CD4-positive, alpha-beta T cell treated with Interleukin-6 for 4 hours (primary cell): ENCODE measurements around the gene ST8SIA5.

ENCODE experiments used
- DNase-seq: peaks from one replicate; pipeline ENCODE4 v3.0.0-alpha.2; 2020; ENCODE audit warnings: mixed read lengths

The ST8SIA5 gene

GRCh38 chr18:46738491-46738890 is 18.4 kb downstream of the ST8SIA5 start:
- DNase-seq, result no peak

- DNase-seq, result no peak
These were observed 20.1 kb downstream of the ST8SIA5 start for GRCh38 chr18:46736736-46737135.

- DNase-seq, result no peak
These were observed 20.7 kb downstream of the ST8SIA5 start for GRCh38 chr18:46736135-46736534.

- DNase-seq, result no peak
These were observed 21.9 kb downstream of the ST8SIA5 start for GRCh38 chr18:46734981-46735380.

- DNase-seq, result no peak
These were observed 23.0 kb downstream of the ST8SIA5 start for GRCh38 chr18:46733872-46734271.

- DNase-seq, result no peak
These were observed 24.1 kb downstream of the ST8SIA5 start for GRCh38 chr18:46732801-46733200.

- DNase-seq, result no peak
These were observed 24.7 kb downstream of the ST8SIA5 start for GRCh38 chr18:46732201-46732600.

- no peak for DNase-seq
These were observed 25.5 kb downstream of the ST8SIA5 start for GRCh38 chr18:46731316-46731715.

GRCh38 chr18:46728219-46728930 is 28.5 kb downstream of the ST8SIA5 start:
- no peak for DNase-seq

- DNase-seq, result no peak
These were observed 29.7 kb downstream of the ST8SIA5 start for GRCh38 chr18:46727177-46727576.

GRCh38 chr18:46725310-46725709 is 31.5 kb downstream of the ST8SIA5 start:
- no peak for DNase-seq

GRCh38 chr18:46723856-46724415 is 32.9 kb downstream of the ST8SIA5 start:
- DNase-seq, result no peak

GRCh38 chr18:46722051-46722450 is 34.8 kb downstream of the ST8SIA5 start:
- no peak for DNase-seq

GRCh38 chr18:46721331-46721730 is 35.5 kb downstream of the ST8SIA5 start:
- no peak for DNase-seq

- no peak for DNase-seq
These were observed 36.3 kb downstream of the ST8SIA5 start for GRCh38 chr18:46720521-46720920.

GRCh38 chr18:46720092-46720491 is 36.8 kb downstream of the ST8SIA5 start:
- DNase-seq, result no peak

GRCh38 chr18:46719388-46719787 is 37.5 kb downstream of the ST8SIA5 start:
- no peak for DNase-seq

- no peak for DNase-seq
These were observed 38.1 kb downstream of the ST8SIA5 start for GRCh38 chr18:46718501-46719341.

- no peak for DNase-seq
These were observed 40.0 kb downstream of the ST8SIA5 start for GRCh38 chr18:46716827-46717226.

GRCh38 chr18:46716336-46716735 is 40.5 kb downstream of the ST8SIA5 start:
- no peak for DNase-seq

GRCh38 chr18:46715062-46715461 is 41.8 kb downstream of the ST8SIA5 start:
- no peak for DNase-seq

GRCh38 chr18:46712406-46712805 is 44.4 kb downstream of the ST8SIA5 start:
- DNase-seq, result no peak

GRCh38 chr18:46711444-46711863 is 45.4 kb downstream of the ST8SIA5 start:
- no peak for DNase-seq

GRCh38 chr18:46706968-46707367 is 49.9 kb downstream of the ST8SIA5 start:
- DNase-seq, result no peak
